Esophagus squamous epithelium (tissue), 4 donors: ENCODE measurements around the gene FNBP1.

Experiments used
- CTCF ChIP-seq, 6 experiments: fragments of 450-650 bp in 4 of 6; fragments of 200-600 bp in 2 of 6; sonication (generic) in 2 of 6; IDR thresholded peaks; one replicate each; pipeline ENCODE4 v1.5.1; 2016 to 2019; ENCODE audit warnings: antibody characterized with exemption in 6 of 6, mild to moderate bottlenecking in 4 of 6, moderate library complexity in 4 of 6
- POLR2A ChIP-seq, 4 donors: fragments of 450-650 bp; IDR thresholded peaks; one replicate each; pipeline ENCODE4 v1.6.1; 2017; ENCODE audit warnings: antibody characterized with exemption in 4 of 4, mild to moderate bottlenecking in 4 of 4, moderate library complexity in 3 of 4

- TF ChIP-seq CTCF (IDR thresholded peaks at IDR 0.05) = peak in 2 of 6 experiments; percentile 14 to 27
- no peak for TF ChIP-seq POLR2A (IDR thresholded peaks at IDR 0.05)
Observed at GRCh38 chr9:129898185-129898584, 144.8 kb downstream of the FNBP1 start.
